Stimulated activated CD8-positive, alpha-beta memory T cell treated with anti-CD3 and anti-CD28 coated beads, Interleukin-2, amount 100 ng/mL, for 1 hour (primary cell): ENCODE measurements around the gene HOXB8.

ENCODE experiments used
- DNase-seq, 2 donors: peaks; one replicate each; pipeline ENCODE4 v3.0.0-alpha.2; 2020; ENCODE audit warnings: low read depth in 2 of 2

HOXB8 gene

DNA sequence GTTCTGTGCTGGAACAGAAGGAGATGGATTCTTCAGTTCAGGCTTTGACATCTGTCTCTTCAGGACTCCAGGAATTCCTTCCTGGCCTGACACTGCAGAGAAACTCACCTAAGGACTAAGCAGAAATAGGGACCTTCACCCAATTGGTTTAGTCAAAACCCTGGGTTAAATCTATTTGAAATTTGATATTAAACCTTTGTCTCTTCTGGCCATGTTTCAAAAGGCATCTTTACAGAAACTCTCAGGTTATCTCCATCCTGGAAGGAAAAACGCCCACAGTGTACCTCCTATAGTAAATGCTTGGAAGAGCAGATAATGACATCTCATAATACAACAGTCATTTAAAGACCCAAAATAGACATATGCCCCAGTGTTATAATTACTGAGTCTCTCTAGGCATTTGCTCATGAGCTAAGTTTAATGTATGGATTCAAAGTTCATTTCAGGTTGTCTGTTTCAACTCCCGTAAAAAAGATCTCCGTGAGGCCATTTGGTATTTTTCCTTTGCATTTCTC lies 31.3 kb downstream of the HOXB8 start:
- no peak for DNase-seq

DNA sequence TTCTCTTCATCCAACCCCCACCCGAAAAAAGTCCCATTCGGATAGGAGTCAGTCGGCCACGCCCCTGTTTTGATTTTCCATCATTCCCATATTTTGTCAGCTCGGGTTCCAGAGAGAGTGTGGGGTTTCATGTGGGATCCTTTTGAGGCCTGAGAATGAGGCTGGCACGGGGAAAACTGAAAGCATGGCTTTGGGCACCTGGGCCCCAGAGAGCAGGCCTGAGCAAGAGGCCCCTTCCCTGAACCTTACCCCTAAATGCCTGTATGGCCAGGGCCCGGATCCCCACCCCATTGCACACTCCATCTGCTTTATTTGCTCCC lies 32.4 kb downstream of the HOXB8 start:
- DNase-seq = no peak

DNA sequence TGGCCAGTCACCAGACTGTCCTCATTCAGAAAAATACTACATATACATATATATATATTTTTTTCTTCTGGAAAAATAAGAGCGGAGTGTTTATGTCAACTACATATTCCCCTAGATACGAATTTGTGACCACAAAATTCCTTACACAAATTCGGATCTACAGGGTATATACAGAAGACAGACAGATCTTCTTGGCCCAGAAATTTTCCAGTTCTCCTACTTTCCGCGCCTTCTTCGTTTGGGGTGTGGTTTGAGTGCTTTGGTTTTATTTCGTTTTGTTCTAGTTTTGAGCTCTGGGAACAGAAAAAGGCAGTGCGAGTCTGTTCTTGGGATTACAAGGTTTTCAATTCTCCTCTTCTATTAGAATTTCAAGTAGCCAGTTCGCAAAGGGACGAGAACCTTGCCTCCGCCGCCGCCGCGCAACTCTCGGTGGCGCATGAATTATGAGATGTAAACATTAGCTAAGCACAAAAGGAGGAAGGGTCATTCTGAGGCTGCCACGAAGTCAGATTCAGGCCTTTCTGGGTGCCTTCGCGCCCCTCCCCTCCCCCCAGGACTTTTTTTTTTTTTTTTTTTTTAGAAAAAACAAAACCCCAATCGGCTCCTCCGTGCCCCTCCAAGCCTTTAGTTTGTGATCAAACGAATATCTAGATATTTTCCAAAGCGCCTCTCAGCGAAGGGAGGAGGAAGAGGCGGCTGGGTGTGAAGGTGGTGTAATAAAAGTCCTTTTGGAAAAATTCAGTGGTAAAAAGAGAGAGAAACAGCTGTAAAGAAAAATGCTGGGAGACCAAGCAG lies 35.1 kb downstream of the HOXB8 start:
- no peak for DNase-seq

DNA sequence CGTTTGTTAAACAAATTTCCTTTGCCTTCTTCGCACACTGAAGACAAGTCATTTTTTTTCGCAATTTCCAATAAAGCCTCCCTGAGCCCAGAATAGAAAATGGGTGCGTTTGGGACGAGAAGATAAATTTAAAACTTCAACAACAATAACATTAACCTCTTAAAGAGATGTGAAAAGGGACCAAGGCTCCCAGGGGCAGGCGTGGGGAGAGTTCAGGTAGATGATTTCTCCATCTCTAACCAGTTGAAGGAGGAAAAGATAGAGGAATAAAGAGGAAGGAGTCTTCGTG lies 35.7 kb downstream of the HOXB8 start:
- no peak for DNase-seq

DNA sequence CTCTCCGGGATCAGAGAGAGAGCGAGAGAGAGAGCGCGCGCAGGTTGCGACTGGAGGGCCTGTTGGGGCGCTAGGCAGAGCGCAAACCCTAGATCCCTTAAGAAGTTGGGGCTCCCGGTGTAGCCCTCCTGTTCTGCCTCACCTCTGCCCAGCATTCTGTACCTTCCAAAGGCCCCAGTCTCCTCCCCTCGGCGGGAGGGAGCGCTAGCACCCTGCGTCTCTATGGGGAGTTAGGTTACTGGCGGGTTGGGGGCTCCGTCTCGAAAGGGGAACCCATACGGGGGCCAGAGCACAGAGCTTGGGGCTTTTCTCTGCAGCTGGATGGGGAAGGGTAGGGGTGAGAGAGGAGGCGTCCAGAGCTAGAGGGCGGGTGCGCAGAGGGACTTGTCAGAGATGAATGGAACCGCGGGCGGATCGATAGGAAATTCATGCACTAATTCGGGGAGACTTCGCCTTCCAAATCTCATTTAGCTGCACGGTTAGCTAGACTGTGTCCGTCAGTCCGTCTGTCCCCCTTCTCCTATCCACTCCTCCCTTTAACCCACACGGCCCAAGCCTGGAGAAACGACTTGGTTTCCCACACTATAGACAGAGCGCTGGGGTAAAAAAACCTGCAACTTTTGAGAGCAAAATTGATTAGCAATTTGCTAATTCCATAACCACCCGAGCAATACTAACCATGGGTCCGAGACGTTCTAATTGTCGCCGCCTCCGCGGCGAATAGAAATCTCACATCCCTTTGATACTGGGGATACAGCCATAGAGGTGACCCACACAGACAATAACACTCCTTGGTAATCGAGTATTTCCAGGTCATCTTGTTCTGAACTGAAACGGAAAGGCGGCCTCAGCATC lies 36.2 kb downstream of the HOXB8 start:
- no peak for DNase-seq

DNA sequence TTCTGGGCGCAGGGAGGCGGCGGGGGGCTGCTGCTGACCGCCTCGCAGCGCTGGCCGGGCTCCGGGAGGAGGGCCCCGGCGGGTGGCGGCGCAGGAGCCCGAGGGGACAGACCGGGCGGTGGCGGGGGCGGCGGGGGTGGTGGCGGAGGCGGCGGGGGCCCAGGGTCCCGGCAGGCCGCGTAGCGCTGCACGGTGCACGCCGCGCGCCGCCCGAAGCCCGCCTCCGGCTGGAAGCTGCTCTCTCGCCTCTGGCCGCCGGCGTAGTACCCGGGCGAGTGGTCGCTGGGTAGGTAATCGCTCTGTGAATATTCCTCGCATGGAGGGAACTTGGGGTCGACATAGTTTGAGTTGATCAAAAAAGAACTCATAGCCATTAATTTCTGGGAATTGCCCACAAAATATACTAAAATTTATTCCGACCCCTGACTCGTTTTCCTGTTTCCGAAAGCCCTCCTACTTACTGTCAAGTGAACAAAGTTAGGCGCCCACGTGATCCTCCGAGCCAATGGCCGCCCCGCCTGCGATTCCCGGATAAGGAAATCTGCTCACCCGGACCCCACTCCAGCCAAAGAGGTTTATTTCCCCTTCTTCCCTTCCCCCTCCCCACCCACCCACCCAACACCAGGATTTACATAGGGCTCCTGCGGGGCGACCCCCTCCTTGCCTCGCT lies 37.0 kb downstream of the HOXB8 start, which contains the start of gene HOXB4:
Gene HOXB4 (minus strand): TSS at position 405 of the 670 bp plus-strand sequence. CDS start 31 bp downstream, at position 374.
- DNase-seq = peak; percentile 35 to 51

DNA sequence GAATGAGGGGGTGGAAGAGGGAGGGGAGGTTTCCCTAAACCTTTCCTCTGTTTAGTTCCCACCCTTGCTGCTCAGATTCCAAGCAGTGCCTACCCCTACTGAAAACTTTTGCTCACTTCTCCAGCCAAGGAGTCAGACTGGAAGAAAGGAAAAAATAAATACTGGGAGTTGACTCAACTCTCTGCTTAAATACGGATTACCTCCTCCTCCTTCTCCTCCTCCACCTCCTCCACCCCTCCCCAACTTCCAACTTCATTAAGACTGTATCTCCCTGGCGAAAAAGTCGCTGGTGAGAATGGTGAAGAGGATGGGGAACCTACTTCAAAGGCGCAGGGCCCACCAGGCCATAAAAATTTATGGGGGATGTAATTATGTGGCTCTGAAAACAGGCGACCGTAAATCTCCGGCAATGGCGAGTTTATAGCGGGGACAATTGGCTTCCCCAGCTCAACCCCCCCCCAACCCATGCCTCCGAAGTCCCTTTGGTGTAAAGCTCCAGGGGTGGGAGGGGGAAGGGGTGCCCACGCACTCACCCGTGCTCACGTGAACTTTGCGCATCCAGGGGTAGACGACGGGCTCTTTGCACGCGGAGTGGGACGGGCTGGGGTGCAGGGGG lies 37.7 kb downstream of the HOXB8 start:
- DNase-seq = no peak

DNA sequence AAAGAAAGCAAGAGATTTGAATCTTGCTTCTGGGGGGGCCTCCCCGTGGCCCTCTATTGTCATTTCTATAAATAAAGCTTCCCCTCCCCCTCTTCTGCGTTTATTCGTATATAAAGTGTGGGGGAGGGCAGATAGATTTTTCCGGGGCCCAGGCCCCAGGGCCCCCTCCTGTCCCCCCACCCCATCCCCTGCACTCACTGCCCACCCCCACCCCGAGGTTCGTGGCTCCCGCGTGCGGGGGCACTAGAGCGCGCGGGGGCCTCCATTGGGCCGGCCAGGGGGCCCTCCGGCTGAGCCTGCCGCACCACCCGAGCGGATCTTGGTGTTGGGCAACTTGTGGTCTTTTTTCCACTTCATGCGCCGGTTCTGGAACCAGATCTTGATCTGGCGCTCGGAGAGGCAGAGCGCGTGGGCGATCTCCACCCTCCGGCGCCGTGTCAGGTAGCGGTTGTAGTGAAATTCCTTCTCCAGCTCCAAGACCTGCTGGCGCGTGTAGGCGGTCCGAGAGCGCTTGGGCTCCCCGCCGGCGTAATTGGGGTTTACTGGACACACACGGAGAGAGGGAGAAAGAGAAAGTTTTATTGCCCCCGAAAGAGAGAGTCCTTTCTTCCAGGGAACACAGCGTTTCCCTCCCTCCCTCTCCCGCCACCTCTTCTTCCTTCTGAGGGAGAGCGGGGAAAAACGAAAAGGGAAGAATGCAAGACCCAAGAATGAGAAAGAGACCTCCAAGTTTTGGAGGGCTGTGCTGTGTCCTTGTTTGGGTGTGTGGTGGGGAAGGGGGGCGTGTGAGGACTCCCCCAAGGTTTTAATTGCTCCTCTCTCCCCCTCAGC lies 38.4 kb downstream of the HOXB8 start:
- no peak for DNase-seq

DNA sequence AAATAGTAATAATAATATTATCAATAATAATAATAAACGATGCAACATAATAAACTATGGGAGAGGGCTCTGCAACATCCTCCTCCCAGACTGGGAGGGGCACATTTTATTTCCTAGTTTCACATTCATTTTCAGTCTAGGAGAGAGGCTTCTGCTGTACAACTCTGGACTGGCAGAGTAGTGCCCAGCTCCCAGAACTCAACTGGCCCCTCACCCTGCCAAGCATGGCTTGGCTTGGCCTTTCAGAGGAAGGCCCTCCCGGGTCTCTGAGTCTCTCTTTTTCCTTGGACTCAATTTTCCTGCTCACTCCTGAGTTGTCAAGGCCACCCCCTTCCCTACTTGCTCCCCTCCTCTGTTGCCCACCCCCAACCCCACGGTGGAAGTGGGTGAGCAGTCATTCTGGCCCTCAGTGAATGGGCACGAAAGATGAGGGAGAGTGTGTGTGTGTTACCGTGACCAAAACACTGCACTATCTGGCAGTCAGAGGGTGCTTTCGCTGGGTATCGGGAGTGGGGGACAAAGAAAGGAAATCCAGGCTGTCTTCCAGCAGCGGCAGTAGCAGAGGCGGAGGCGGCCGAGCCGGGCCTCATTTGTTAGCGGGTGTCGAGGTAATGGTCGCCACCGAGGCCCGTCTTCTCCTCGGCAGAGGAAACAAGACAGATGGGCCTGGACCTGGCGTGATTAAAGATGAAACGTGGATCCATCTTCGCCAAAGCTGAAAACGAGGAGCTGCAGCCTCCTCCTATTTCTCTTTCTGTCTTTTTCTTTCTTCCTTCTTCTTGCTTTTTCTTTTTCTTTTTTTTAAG lies 39.2 kb downstream of the HOXB8 start:
- no peak for DNase-seq

DNA sequence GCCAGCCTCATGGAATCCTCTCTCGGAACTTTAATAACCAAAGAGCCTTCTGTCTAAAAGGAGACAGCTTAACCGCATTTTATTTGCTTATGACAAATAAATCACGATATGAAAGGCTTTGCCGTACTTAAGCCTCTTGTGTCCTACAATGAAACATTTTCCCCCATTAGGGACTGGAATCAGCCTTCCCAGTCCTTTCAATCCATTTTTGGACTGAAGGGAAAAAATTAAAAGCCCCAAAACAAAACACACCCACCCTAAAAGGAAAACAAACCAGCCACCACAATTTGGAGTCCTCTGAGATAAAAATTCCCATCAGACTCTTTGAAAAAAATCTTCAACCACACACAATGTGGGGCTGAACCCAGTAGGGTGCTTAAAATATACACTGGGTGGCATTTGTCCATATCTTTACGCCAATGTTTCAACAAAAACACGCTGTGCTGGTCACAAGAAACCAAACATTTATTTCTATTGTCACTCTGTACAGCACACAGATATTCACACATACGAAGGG lies 40.0 kb downstream of the HOXB8 start:
- DNase-seq = no peak

DNA sequence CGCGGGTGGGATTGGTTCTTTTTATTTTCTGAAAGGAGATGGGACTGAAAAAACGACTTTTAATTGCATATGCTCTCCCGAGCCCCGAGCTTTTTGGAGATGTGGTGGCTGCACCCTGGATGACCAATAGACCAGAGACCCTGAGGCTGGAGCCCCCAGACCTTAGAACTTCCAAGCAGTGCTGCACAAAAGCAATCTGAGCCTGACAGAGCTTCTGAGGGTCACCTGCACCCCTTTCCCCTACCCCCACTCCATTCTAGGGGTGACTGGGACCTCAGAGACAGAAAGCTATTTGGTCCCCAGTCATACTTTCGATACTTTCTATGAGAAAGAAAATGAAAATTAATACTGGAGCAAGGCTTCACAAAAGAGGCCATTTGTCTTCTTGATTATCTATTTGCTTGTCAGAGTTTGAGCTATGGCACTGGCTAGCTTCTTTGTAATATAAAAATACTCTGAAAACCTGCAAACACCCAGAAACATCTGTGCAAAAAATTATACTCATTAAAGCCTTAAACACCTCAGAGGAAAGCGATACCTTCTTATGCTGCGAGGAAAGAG lies 40.5 kb downstream of the HOXB8 start:
- DNase-seq = no peak

DNA sequence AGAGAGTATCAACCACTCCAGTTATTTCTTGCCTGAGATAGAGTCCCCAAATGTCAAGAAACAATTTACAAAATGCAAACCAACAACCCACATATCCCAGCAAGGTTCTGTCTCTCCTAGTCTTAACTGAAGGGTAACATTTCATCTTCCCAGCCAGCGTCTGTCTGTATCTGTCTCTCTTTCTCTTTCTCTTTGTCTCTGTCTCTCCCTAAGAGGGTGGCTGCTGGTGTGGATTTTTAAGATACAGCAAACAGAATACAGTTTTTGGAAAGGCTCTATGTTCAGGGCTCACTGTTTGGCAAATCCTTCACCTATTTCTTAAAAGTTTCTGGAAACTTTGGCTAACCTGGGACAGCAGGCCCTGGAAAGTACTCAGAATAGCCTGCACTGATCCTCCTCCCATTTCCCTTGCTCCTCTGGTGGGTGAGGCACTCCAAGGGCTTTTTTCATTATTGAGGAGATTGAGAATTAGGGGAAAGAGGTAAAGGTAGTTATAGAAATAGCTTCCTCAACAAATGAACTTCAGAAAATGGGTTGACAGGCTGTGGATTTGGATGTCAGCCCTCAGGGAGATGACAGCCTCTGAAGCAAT lies 43.2 kb downstream of the HOXB8 start:
- DNase-seq = no peak

DNA sequence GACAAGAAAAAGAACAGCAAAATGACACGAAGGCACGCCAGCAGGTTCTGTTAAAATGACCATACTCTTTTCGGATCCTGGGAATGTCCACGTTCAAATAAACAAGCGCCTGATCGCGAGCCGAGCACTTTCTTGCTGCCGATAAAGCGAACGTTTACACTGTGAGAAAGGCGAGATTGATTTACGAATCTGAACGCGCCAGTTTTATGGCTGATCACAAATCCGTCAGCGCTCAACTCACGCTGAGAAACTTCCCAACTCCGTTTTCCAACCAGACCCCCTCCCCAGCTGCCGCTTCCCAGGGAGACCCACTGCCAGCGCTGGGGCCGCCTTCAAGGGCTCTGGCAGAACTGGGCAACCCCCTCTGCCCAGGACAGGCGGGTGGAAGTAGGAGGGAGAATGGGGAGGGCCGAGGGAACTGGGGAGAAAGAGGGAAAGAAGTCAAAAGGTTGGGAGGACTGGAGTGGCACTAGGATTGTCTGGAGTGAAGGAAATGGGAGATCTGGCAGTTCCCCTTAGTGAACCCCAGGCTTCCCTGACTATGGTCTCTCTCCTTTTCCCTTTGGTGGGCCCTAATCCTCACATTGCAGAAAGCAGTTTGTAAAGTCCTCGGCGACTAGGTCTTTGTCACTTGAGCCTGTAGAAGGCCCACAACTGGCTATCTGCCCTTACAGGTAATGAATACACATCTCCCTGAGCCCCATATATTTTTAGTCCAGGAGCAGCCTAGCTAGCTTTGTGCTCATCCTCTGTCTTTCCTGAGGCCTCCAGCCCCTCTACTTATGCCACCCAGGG lies 43.9 kb downstream of the HOXB8 start:
- no peak for DNase-seq

DNA sequence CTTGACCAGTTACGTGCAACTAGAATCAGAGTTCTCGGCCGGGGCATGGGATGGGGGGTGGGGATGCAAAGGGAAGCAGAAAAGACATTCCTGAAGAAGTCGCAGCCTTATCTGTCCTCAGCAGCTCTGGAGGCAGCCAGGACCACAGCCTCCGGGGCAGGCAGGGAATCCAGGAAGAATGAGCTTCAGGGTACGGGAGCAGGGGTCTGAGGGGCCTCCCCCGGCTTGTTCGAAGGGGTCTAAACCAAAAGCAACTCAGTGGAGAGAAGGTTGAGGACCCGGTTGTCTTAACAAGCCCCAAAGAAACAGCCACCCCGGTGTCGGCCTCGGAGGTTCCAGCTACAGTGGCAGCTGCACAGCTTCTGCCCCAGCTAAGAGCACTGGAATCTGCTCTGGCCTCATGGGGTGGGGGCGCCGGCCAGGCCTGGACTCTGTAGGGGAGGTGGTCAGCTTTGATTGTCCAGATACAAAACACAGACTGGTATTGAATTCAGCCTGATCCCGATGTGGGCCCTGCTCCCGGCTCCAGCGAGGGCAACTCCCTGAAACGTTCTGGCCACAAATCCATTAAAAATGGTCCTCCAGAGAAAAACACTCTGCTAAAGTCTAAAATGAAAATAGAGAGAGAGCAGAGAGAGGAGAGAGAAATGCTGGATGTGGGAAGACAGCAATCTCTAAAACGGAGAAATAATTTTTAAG lies 44.6 kb downstream of the HOXB8 start:
- no peak for DNase-seq

DNA sequence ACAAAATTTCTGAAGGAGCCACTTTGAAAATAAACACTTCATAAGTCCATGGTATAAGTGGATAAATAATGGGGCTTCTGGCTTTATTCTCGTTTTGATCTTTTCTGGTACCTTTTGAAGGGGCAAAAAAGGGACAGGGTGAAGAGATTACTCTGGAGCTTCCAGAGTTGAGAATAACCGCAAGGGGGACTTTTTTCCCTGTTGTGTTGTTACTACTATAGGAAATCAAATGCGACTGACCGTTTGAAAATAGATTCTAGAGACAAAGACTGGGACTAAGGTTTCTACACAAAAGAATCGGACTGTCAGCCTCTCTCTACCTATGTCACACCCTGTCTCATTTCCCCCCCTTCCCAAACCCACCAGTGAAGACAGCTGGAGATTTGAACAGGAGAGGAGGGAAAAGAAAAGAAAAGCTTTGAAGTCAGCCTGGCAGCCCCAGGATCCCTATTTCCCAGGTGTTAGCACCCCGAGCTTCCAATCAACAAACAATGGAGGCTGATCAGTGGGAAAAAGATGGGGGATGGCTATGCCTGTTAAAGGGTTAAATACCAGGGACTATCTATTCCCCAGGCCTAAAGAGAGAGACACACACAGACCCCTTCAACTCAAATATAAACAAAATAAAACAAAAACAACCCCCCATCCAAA lies 45.3 kb downstream of the HOXB8 start:
- DNase-seq = no peak

DNA sequence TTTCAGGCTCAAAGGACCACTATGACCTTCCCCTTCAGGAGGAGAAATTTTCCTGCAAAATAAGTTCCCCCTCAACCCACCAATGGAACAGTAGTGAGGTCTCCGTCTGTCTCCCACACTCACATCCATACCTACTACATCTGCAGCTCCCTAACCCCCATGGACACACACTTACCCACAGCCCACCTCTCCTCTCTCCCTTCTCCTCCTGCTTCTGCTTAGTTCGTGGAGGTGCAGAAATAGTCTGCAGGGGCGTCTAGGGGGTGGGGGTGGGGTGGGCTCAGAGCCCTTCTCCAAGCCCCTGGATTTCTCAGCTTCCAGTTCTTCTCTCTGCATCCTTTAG lies 45.9 kb downstream of the HOXB8 start:
- DNase-seq = no peak

DNA sequence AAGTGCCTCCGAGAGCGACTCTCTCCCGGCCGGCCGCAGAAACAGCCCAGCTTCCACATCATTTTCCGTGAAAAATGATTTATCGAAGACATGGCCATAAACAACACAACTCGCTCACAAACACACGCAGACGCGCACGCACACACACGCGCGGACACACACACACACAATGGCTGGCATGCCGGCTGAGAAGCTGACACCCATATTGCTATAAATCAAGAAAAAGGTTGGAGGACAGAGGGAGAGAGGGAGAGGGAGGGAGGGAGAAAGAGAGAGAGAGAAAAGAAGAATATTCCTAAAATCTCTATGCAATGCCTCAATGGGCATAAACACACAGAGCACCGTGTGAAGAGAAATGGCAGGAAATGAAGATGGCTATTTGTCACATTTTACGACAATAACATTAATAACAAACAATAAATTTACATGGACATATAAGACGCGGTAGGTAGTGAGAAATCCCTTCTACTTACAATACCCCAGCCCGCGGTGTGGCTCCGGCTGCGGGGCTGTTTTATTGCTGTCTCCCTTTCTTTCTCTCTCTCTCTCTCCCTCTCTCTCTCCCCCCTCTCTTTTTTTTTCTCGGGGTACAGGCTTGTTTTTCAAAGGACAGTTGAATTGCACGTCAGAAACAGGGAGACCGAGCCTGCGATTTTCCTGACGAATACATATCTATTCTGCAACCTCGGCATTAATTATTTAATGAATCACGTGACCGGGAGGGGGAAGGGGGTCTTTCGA lies 46.4 kb downstream of the HOXB8 start:
- DNase-seq = no peak
